HCT116 (cell line): ENCODE results near the gene IL1RAPL2.

Experiments used
- CEBPB ChIP-seq: IDR thresholded peaks from 2 replicates; pipeline ENCODE4 v1.6.1; 2012; ENCODE audit warnings: low read depth
- EZH2 ChIP-seq: fragments of 200-600 bp; sonication (generic); IDR thresholded peaks from 2 replicates; pipeline ENCODE4 v1.6.1; 2017; ENCODE audit warnings: antibody characterized with exemption, mixed run types
- POLR2A ChIP-seq: IDR thresholded peaks from 2 replicates; pipeline ENCODE4 v1.7.0; 2011; ENCODE audit warnings: borderline replicate concordance; ENCODE audit not compliant: insufficient read depth, insufficient read length; ENCODE audit errors: extremely low read depth
- SP1 ChIP-seq: IDR thresholded peaks from 2 replicates; pipeline ENCODE4 v1.6.1; 2012; ENCODE audit warnings: low read depth
- YY1 ChIP-seq: IDR thresholded peaks from 2 replicates; pipeline ENCODE4 v1.6.1; 2011; ENCODE audit warnings: low read length, low read depth, moderate library complexity, mild to moderate bottlenecking; ENCODE audit not compliant: insufficient replicate concordance; ENCODE audit errors: extremely low read depth
- TF ChIP-seq, protein P1 (sequence below), 3 experiments: fragments of 200-600 bp in 1 of 3; sonication (generic) in 1 of 3; IDR thresholded peaks in 2 of 3; conservative IDR thresholded peaks in 1 of 3; 2 replicates each; pipeline ENCODE4 v1.5.1; 2012 to 2017; ENCODE audit warnings: low read depth in 2 of 3, low read length in 2 of 3, antibody characterized with exemption in 1 of 3, borderline replicate concordance in 1 of 3, control low read depth in 1 of 3, mild to moderate bottlenecking in 1 of 3, mixed read lengths in 1 of 3, mixed run types in 1 of 3, moderate library complexity in 1 of 3; ENCODE audit not compliant: insufficient read depth in 1 of 3

DNA sequence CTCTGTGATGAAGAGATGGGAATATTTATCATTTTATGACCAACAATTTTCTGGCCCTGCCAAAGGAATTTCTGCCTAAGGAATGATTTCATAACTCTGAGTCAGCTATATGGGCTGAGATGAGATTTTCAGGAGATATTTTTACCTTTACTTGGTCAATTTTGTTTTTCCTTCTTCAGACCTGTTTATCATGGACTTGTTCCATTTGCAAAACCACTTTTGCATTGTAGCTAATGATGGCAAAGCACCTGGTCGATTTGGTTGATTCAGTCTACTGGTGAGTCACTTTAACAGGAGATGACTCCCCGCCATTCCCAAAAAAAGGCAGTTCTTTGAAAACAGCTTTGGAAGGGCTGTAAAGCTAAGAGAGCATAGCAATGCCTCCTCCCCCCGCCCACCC is 601.2 kb downstream of the IL1RAPL2 start:
- TF ChIP-seq POLR2A (no peak), YY1 (no peak), CEBPB (no peak), SP1 (no peak), EZH2 (no peak)
- TF ChIP-seq, protein P1, sequence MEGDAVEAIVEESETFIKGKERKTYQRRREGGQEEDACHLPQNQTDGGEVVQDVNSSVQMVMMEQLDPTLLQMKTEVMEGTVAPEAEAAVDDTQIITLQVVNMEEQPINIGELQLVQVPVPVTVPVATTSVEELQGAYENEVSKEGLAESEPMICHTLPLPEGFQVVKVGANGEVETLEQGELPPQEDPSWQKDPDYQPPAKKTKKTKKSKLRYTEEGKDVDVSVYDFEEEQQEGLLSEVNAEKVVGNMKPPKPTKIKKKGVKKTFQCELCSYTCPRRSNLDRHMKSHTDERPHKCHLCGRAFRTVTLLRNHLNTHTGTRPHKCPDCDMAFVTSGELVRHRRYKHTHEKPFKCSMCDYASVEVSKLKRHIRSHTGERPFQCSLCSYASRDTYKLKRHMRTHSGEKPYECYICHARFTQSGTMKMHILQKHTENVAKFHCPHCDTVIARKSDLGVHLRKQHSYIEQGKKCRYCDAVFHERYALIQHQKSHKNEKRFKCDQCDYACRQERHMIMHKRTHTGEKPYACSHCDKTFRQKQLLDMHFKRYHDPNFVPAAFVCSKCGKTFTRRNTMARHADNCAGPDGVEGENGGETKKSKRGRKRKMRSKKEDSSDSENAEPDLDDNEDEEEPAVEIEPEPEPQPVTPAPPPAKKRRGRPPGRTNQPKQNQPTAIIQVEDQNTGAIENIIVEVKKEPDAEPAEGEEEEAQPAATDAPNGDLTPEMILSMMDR (IDR thresholded peaks at IDR 0.05 in 2 of 3, conservative IDR thresholded peaks at IDR 0.05 in 1 of 3; ENCODE audit: borderline replicate concordance in 1 of 3, insufficient read depth in 1 of 3, low read depth in 2 of 3, low read length in 2 of 3) = no peak
